DMS114 treated with DMSO at 0.1 percent for 48 hours (cell line): ENCODE results near the gene BUB1.
"Not testable (repeated sequence)": the region's sequence is repeated elsewhere in the genome, so short reads cannot be mapped to it uniquely, and the experiment has no call there.

ENCODE experiments used
- DNase-seq: peaks from one replicate; lab custom pipeline; 2025; ENCODE audit not compliant: unreplicated experiment; lab: John Stamatoyannopoulos, UW

The BUB1 gene

DNA sequence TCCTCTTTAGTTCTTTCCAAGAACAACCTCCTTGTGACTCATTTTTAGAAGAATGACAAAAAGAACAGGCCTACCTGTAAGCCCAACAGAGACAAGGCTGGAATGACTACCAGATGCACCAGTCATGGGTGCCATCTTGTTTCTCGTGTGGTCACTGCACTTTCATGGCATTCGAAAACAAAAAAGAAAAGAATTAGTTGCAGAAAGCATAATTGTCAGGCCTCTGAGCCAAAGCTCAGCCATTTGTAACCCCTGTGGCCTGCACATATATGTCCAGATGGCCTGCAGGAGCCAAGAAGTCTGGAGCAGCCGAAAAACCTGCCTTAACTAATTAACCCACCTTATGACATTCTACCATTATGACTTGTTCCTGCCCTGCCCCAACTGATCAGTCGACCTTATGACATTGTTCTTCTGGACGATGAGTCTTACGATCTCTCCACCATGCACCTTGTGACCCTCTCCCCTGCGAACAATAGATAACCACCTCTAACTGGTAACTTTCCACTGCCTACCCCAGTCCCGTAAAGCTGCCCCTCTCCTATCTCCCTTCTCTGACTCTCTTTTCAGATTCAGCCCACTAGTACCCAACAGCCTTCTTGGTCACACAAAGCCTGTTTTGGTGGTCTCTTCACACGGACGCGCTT is 13.9 kb upstream of the BUB1 start:
- DNase-seq, result no peak

GRCh38 chr2:110690083-110690965 is 12.5 kb upstream of the BUB1 start:
- no peak for DNase-seq

GRCh38 chr2:110688594-110689091 is 10.8 kb upstream of the BUB1 start:
- DNase-seq, result no peak

GRCh38 chr2:110687775-110688484 is 10.1 kb upstream of the BUB1 start:
- DNase-seq, result not testable (repeated sequence)

DNA sequence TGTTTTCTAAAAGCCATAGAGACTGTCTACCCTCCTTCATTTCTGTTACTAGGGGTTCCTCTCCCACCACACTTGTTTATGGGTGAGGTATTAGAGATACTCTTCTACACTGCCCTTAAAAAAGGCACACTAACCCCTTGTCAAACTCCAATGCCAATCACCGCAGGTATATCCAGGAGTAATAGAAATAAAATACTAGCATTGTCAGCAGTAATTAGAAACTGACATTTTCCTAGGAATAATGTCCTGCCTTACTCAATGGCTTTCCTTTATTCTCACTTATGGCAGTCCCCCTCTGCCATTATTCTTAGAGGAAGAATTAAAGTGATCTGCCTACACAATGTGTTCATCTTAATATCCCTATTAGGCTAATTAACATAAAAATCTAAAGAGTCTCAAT is 5.0 kb upstream of the BUB1 start:
- DNase-seq, result no peak

GRCh38 chr2:110682267-110682666 is 4.4 kb upstream of the BUB1 start:
- no peak for DNase-seq

DNA sequence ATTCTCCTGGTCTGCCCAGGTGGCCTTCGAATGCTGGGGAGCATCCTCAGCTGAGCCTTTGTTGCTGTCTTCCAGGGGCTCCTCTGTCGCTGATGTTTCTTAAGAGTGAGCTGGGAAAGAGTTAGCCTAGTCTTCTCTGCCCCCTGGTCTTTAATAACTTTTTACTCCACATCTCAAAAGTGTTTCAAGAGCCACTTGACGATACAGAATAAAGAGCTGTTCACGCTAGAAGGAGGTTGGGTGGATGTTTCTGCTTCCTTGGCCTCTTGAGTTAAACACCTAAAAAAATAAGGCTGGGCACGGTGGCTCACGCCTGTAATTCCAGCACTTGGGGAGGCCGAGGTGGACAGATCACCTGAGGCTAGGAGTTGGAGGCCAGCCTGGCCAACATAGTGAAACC is 2.8 kb upstream of the BUB1 start:
- no peak for DNase-seq

DNA sequence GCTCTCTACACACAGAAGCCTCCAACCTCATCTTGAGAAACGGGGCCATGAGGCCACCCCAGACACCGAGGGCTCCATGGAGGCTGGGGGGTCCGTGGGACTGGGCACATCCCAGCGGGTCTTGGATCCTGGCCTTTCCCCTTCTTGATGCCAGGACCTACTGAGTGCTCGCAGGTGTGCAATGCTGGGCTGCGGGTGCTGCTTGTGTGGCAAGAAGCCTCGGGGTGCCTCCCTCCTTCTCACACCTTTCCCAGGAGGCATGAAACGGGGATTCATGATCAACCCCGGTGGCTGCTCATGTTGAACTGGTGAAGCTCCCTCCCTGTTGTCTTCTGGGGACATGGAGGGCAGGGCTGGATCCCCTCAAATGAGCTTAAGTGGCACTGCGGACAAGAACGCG is 2.0 kb upstream of the BUB1 start:
- no peak for DNase-seq

- no peak for DNase-seq
These were observed 1.5 kb upstream of the BUB1 start for GRCh38 chr2:110679337-110679707.

DNA sequence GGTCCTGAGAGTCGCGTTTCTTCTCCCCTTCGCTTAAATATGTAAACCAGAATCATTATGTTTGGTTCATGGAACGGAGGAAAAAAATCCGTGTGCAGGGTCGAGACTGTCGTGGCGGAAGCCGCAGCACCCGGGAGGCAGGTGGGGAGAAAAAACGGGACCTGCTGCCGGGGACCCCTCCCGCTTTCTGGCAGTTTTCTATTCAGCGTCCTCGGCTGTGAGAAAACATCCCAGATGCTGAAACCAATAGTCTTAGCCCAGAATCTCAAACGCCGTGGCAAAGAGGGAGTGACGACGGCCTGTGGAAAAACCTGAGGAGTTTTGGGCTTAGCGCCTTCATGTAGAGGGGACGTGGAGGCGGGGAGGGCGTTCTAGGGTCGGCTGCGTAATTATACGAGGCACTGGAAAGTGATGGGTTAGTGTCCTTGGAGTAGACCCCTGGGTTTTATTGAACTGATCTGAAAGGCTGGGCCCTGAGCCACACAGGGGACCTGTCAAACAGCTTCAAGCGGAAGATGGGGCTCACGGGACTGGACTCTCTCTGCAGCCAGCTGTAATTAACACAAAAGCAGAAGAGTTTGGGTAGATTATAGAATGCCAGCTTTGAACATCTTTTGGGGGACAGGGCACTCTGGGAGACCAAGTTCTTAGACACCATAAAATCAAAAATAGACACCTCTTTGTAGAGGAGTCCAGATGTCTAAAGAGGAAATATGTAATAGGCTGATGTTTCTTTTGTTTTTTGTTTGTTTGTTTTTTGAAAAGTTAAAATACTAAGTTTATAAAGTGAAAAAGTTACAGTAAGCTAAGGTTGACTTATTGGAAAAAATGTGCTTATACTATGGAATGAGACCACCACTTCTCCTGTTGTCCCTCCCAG is 834 bp upstream of the BUB1 start:
- DNase-seq, result no peak

- DNase-seq, result no peak
These were observed 783 bp downstream of the BUB1 start for GRCh38 chr2:110677080-110677479.

DNA sequence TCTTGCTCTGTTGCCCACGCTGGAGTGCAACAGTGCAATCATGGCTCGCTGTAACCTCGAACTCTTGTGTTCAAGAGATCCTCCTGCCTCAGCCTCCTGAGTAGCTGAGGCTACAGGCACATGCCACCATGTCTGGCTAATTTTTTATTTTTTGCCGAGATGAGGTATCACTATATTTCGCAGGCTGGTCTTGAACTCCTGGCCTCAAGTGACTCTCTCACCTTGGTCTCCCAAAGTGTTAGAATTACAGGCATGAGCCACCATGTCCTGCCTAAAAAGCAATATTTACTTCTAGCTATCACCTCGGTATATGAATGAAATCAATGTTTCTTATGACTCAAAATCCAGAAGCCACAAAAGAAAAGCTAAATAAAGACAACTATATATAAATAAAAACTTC is 2.2 kb downstream of the BUB1 start:
- DNase-seq, result no peak

- no peak for DNase-seq
These were observed 3.0 kb downstream of the BUB1 start for GRCh38 chr2:110674620-110675555.

GRCh38 chr2:110673201-110673600 is 4.7 kb downstream of the BUB1 start:
- DNase-seq, result no peak

DNA sequence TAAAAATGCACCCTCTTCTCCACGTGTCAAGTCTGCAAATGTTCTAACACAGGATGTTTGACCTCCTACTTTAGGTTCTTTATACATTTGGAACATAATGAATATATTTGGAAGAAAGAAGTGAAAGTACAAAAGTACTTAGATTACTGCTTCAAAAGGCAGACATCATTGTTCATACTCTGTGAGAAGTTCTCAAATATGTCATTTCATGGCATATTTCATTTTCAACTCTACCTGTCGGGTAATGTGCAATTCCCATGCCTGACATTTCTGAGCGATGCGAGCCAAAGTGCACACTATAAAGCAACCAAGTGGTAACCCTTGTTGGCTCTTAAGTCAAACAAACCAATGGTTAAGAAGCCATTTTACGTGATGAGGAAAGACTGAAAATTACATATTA is 7.0 kb downstream of the BUB1 start:
- DNase-seq, result no peak

GRCh38 chr2:110669079-110669478 is 8.8 kb downstream of the BUB1 start:
- no peak for DNase-seq

DNA sequence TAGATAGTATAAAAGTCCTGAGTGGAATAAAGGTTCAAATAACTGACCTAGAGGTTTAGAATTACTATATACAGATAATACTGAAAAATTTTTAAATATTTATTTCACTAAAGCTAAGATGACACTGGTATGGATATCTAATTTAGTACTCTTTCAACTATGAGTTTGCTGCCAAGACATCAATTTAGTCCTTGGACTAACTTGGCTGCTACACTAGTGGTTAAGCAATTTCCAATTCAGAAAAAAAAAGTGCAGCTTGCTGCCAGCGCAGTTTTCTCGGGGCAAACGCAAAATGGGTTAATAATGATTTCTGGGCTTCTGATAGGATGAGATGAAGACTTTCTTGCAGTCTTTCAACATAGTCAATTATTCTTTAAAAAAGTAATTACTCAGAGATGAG is 10.8 kb downstream of the BUB1 start:
- DNase-seq, result no peak

GRCh38 chr2:110664135-110664534 is 13.7 kb downstream of the BUB1 start:
- no peak for DNase-seq

DNA sequence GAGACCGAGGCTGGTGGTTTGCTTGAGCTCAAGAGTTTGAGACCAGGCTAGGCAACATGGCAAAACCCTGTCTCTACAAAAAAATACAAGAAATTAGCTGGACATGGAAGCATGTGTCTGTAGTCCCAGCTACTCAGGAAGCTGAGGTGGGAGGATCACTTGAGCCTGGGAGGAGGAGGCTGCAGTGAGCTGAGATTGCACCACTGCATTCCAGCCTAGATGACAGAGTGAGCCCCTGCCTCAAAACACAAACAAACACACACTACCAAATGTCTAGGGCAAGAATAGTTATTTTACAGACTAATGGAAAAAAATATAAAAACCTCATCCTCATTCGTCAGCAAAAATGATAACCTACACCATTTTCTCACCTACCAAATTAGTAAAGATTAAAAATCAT is 15.3 kb downstream of the BUB1 start:
- DNase-seq, result no peak

GRCh38 chr2:110660558-110660957 is 17.3 kb downstream of the BUB1 start:
- DNase-seq, result no peak
